GM12878 (cell line): Measurements from ENCODE around the gene RNF40.

Experiments
- CTCF ChIP-seq, 3 experiments: IDR thresholded peaks in 2 of 3; conservative IDR thresholded peaks in 1 of 3; 2 replicates each; pipeline ENCODE4 v1.5.1; 2011; ENCODE audit warnings: low read depth in 3 of 3, low read length in 3 of 3, mild to moderate bottlenecking in 3 of 3, control low read depth in 2 of 3, moderate library complexity in 2 of 3, inconsistent platforms in 1 of 3, mixed read lengths in 1 of 3; ENCODE audit not compliant: control insufficient read depth in 2 of 3, insufficient read depth in 1 of 3; ENCODE audit errors: extremely low read depth in 1 of 3
- FOXM1 ChIP-seq: IDR thresholded peaks from 2 replicates; pipeline ENCODE4 v1.6.1; 2012; ENCODE audit warnings: low read depth, mild to moderate bottlenecking, inconsistent platforms, low read length, moderate library complexity
- HDGF ChIP-seq: fragments of 450-650 bp; IDR thresholded peaks from 2 replicates; pipeline ENCODE4 v1.6.1; 2016; ENCODE audit warnings: antibody characterized with exemption
- MXI1 ChIP-seq: fragments of 150-350 bp; IDR thresholded peaks from 2 replicates; pipeline ENCODE4 v1.6.1; 2011; ENCODE audit warnings: low read depth, mild to moderate bottlenecking, inconsistent platforms, low read length, improper control_type of control experiment
- NFXL1 ChIP-seq: fragments of 450-650 bp; IDR thresholded peaks from 2 replicates; pipeline ENCODE4 v1.6.1; 2017; ENCODE audit warnings: antibody characterized with exemption, mild to moderate bottlenecking, borderline replicate concordance
- POLR2A ChIP-seq: IDR thresholded peaks from 2 replicates; pipeline ENCODE4 v1.6.1; 2011; ENCODE audit warnings: low read depth, mild to moderate bottlenecking, low read length
- RAD21 ChIP-seq: IDR thresholded peaks from 2 replicates; pipeline ENCODE4 v1.6.1; 2011; ENCODE audit warnings: mild to moderate bottlenecking, low read depth, low read length, moderate library complexity; ENCODE audit not compliant: insufficient read depth
- SIX5 ChIP-seq: IDR thresholded peaks from 2 replicates; pipeline ENCODE4 v1.6.1; 2011; ENCODE audit warnings: mild to moderate bottlenecking, low read depth, low read length, moderate library complexity; ENCODE audit not compliant: severe bottlenecking
- SPI1 ChIP-seq: IDR thresholded peaks from 2 replicates; pipeline ENCODE4 v1.6.1; 2011; ENCODE audit warnings: low read depth, mild to moderate bottlenecking, low read length, moderate library complexity, borderline replicate concordance; ENCODE audit not compliant: insufficient read depth
- ZBTB4 ChIP-seq: fragments of 450-650 bp; formaldehyde crosslinking; IDR thresholded peaks from 2 replicates; pipeline ENCODE4 v1.4.0; 2022; ENCODE audit warnings: mild to moderate bottlenecking, moderate library complexity

GRCh38 chr16:30745082-30745481 lies 17.0 kb upstream of the RNF40 start:
- TF ChIP-seq RAD21: no peak
- no peak for TF ChIP-seq SIX5
- no peak for TF ChIP-seq MXI1
- no peak for TF ChIP-seq CTCF (IDR thresholded peaks at IDR 0.05 in 2 of 3, conservative IDR thresholded peaks at IDR 0.05 in 1 of 3; ENCODE audit: control insufficient read depth in 2 of 3, extremely low read depth in 1 of 3, insufficient read depth in 1 of 3, low read depth in 3 of 3, low read length in 3 of 3)
- TF ChIP-seq ZBTB4 (CRISPR knock-in tag): no peak
- no peak for TF ChIP-seq NFXL1
- TF ChIP-seq POLR2A: no peak
- no peak for TF ChIP-seq FOXM1
- no peak for TF ChIP-seq HDGF
- no peak for TF ChIP-seq SPI1
